K562 (cell line): Measurements from ENCODE around the gene MINDY4. TPM values are rescaled to one million over a fixed set of nuclear protein-coding genes. Genes with fewer than 3 reads are reported as not detected.
A peak's percentile ranks its signal among the peaks of the same experiment; 100 is the strongest.

Source experiments
- CBFB ChIP-seq: sonication (generic); formaldehyde crosslinking; IDR thresholded peaks from 2 replicates; pipeline ENCODE4 v1.4.0; 2020; ENCODE audit warnings: mild to moderate bottlenecking, missing genetic modification reagents
- CC2D1A ChIP-seq: fragments of 450-650 bp; IDR thresholded peaks from 2 replicates; pipeline ENCODE4 v1.6.1; 2017; ENCODE audit warnings: mild to moderate bottlenecking
- CCNT2 ChIP-seq: IDR thresholded peaks from 2 replicates; pipeline ENCODE4 v1.6.1; 2011; ENCODE audit warnings: borderline replicate concordance, low read depth, mild to moderate bottlenecking, moderate library complexity, mixed read lengths, low read length; ENCODE audit not compliant: insufficient read length; ENCODE audit errors: extremely low read depth
- HDAC1 ChIP-seq, 2 experiments: fragments of 450-650 bp; IDR thresholded peaks; 2 replicates each; pipeline ENCODE4 v1.6.1; 2016 to 2017; ENCODE audit warnings: inconsistent platforms in 1 of 2, mild to moderate bottlenecking in 1 of 2, moderate library complexity in 1 of 2
- KLF10 ChIP-seq: fragments of 250-450 bp; sonication (Bioruptor Pico); IDR thresholded peaks from 2 replicates; pipeline ENCODE4 v1.6.1; 2021; ENCODE audit warnings: matching md5 sums
- KLF16 ChIP-seq: IDR thresholded peaks from 2 replicates; pipeline ENCODE4 v1.6.1; 2016; ENCODE audit warnings: antibody characterized with exemption
- MEF2D ChIP-seq: conservative IDR thresholded peaks from 2 replicates; pipeline ENCODE4 v1.6.1; 2016; ENCODE audit warnings: low read depth, missing genetic modification characterization, missing compliant biosample characterization
- SMARCA4 ChIP-seq: fragments of 450-650 bp; IDR thresholded peaks from 2 replicates; pipeline ENCODE4 v1.6.1; 2016
- SMARCE1 ChIP-seq: fragments of 450-650 bp; IDR thresholded peaks from 2 replicates; pipeline ENCODE4 v1.7.1; 2016; ENCODE audit warnings: mild to moderate bottlenecking
- SREBF2 ChIP-seq: sonication (generic); formaldehyde crosslinking; IDR thresholded peaks from 2 replicates; pipeline ENCODE4 v1.4.0; 2020; ENCODE audit warnings: mild to moderate bottlenecking, missing genetic modification reagents
- TEAD4 ChIP-seq, 2 experiments: sonication (generic) in 1 of 2; formaldehyde crosslinking in 1 of 2; IDR thresholded peaks; 2 replicates each; pipeline versions ENCODE4 v1.6.1 to v1.8.0; 2012 to 2022; ENCODE audit warnings: borderline replicate concordance in 1 of 2, inconsistent platforms in 1 of 2, low read length in 1 of 2, mild to moderate bottlenecking in 1 of 2, missing genetic modification reagents in 1 of 2
- U2AF1 ChIP-seq: fragments of 200-400 bp; formaldehyde crosslinking; optimal IDR thresholded peaks from 2 replicates; pipeline ENCODE3; 2017; ENCODE audit warnings: mild to moderate bottlenecking, low read depth, low read length, moderate library complexity
- ZFX ChIP-seq: sonication (generic); formaldehyde crosslinking; IDR thresholded peaks from 2 replicates; pipeline ENCODE4 v1.8.0; 2022; ENCODE audit warnings: mild to moderate bottlenecking, missing genetic modification reagents, moderate library complexity
- ZNF696 ChIP-seq: fragments of 250-450 bp; sonication (Bioruptor Pico); conservative IDR thresholded peaks from 2 replicates; pipeline ENCODE4 v1.4.0; 2020; ENCODE audit warnings: mild to moderate bottlenecking, moderate library complexity
- polyA plus RNA-seq, 8 experiments: library from polyadenylated mRNA; depleted of rRNA in 4 of 8; stranded (reverse) in 5 of 8; unstranded in 3 of 8; fragments of >200 nt; fragmentation: Nextera tagmentation in 2 of 8; fragmentation: Illumina TruSeq in 1 of 8; extraction: Ambion mirVana in 2 of 8; extraction: Trizol in 1 of 8; gene quantifications; 2 replicates each; pipeline versions ENCODE4 v1.2.1 to v1.2.3, GENCODE V29; 2011 to 2014; ENCODE audit warnings: inconsistent platforms in 1 of 8, missing spikeins in 1 of 8
- total RNA-seq, 7 experiments: library from RNA; depleted of rRNA in 6 of 7; stranded (reverse); fragments of >200 nt in 6 of 7; fragmentation: Illumina TruSeq in 2 of 7; extraction: Trizol in 2 of 7; gene quantifications; 2 replicates each; pipeline versions ENCODE4 v1.2.1 to v1.2.3, GENCODE V29; 2011 to 2021; ENCODE audit warnings: low replicate concordance in 1 of 7
- TF ChIP-seq, protein P1 (sequence below): fragments of 150-350 bp; IDR thresholded peaks from 2 replicates; pipeline ENCODE4 v1.6.1; 2014; ENCODE audit warnings: low read depth, mild to moderate bottlenecking, low read length, borderline replicate concordance
- TF ChIP-seq, protein P2 (sequence below): sonication (generic); formaldehyde crosslinking; IDR thresholded peaks from 2 replicates; pipeline ENCODE4 v1.9.0; 2022; ENCODE audit warnings: mild to moderate bottlenecking, missing genetic modification reagents
- TF ChIP-seq, protein P3 (sequence below): fragments of 250-450 bp; sonication (Bioruptor Pico); IDR thresholded peaks from 2 replicates; pipeline ENCODE4 v1.4.0; 2020
- TF ChIP-seq, protein P4 (sequence below), 2 experiments: IDR thresholded peaks; 2 replicates each; pipeline ENCODE4 v1.6.1; 2012; ENCODE audit warnings: improper control_type of control experiment in 2 of 2, low read depth in 2 of 2, low read length in 2 of 2, borderline replicate concordance in 1 of 2

The MINDY4 gene
- total and polyA plus RNA-seq, 9 of the 15 experiments (the other 6 are each of a cell fraction or from before 2014, with no cell fraction given), result 2.1 to 16.7 (median 11.0) TPM

DNA sequence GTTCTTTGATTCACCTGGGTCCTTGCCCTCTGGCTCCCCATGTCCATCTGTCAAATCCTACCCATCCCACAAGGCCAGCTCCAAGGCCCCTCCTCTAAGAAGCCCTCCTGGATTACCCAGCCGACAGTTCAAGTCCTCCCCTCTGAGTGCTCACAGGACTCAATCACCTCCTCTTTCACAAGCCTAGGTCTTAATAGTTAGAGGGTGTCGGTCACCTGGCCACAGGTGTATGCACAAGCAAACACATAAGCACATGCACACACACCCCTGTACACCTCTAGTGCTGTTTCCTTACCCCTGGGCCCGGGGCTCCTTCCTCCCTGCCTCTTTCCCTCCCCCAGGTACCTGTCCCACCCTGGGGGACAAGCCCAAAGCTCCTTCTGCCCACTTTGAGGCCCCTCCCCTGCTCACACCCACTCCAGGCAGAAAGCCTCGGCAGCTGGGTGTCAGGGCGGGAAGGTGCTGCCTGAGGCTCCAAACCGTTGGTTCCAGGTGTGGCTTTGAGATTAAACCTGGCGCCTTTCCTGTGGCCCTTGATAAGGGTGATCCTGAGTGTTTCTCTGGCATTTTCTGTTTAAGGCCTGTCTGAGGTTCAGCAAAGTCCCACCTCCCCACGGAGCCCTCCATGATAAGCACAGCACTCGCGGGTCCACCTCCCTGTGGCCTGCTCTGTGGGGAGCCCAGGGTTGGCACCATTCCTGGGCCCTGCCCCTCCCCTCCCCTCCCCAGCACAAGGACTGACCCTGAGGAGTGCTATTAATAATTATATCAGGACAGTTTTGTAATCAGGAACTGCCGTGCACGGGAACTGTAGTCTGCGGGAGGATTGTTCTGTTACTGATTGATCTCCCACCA, 125.8 kb downstream of the MINDY4 start (continued):
- TF ChIP-seq, protein P1, sequence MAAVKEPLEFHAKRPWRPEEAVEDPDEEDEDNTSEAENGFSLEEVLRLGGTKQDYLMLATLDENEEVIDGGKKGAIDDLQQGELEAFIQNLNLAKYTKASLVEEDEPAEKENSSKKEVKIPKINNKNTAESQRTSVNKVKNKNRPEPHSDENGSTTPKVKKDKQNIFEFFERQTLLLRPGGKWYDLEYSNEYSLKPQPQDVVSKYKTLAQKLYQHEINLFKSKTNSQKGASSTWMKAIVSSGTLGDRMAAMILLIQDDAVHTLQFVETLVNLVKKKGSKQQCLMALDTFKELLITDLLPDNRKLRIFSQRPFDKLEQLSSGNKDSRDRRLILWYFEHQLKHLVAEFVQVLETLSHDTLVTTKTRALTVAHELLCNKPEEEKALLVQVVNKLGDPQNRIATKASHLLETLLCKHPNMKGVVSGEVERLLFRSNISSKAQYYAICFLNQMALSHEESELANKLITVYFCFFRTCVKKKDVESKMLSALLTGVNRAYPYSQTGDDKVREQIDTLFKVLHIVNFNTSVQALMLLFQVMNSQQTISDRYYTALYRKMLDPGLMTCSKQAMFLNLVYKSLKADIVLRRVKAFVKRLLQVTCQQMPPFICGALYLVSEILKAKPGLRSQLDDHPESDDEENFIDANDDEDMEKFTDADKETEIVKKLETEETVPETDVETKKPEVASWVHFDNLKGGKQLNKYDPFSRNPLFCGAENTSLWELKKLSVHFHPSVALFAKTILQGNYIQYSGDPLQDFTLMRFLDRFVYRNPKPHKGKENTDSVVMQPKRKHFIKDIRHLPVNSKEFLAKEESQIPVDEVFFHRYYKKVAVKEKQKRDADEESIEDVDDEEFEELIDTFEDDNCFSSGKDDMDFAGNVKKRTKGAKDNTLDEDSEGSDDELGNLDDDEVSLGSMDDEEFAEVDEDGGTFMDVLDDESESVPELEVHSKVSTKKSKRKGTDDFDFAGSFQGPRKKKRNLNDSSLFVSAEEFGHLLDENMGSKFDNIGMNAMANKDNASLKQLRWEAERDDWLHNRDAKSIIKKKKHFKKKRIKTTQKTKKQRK, result no peak
- TF ChIP-seq ZFX (peak; percentile 35; the same call in 1 of the 2 replicates), SREBF2 (CRISPR knock-in tag) (no peak), CBFB (CRISPR knock-in tag) (no peak), ZNF696 (CRISPR knock-in tag) (no peak), HDAC1 (IDR thresholded peaks at IDR 0.05) (no peak), TEAD4 (IDR thresholded peaks at IDR 0.05; ENCODE audit: low read length) (peak; percentile 95), TEAD4 (CRISPR knock-in tag; IDR thresholded peaks at IDR 0.05; ENCODE audit: borderline replicate concordance) (no peak), MEF2D (no peak), CCNT2 (peak; percentile 97), SMARCA4 (peak; percentile 80), U2AF1 (no peak), CC2D1A (peak; percentile 81; the same call in 1 of the 2 replicates), SMARCE1 (peak; percentile 69), KLF10 (CRISPR knock-in tag) (no peak), KLF16 (peak; percentile 91)
- TF ChIP-seq, protein P2, sequence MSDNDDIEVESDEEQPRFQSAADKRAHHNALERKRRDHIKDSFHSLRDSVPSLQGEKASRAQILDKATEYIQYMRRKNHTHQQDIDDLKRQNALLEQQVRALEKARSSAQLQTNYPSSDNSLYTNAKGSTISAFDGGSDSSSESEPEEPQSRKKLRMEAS (CRISPR knock-in tag), result peak; percentile 62; the same call in 1 of the 2 replicates
- TF ChIP-seq, protein P3, sequence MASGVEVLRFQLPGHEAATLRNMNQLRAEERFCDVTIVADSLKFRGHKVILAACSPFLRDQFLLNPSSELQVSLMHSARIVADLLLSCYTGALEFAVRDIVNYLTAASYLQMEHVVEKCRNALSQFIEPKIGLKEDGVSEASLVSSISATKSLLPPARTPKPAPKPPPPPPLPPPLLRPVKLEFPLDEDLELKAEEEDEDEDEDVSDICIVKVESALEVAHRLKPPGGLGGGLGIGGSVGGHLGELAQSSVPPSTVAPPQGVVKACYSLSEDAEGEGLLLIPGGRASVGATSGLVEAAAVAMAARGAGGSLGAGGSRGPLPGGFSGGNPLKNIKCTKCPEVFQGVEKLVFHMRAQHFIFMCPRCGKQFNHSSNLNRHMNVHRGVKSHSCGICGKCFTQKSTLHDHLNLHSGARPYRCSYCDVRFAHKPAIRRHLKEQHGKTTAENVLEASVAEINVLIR (CRISPR knock-in tag), result no peak
- TF ChIP-seq, protein P4, sequence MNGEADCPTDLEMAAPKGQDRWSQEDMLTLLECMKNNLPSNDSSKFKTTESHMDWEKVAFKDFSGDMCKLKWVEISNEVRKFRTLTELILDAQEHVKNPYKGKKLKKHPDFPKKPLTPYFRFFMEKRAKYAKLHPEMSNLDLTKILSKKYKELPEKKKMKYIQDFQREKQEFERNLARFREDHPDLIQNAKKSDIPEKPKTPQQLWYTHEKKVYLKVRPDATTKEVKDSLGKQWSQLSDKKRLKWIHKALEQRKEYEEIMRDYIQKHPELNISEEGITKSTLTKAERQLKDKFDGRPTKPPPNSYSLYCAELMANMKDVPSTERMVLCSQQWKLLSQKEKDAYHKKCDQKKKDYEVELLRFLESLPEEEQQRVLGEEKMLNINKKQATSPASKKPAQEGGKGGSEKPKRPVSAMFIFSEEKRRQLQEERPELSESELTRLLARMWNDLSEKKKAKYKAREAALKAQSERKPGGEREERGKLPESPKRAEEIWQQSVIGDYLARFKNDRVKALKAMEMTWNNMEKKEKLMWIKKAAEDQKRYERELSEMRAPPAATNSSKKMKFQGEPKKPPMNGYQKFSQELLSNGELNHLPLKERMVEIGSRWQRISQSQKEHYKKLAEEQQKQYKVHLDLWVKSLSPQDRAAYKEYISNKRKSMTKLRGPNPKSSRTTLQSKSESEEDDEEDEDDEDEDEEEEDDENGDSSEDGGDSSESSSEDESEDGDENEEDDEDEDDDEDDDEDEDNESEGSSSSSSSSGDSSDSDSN (IDR thresholded peaks at IDR 0.05; ENCODE audit: borderline replicate concordance in 1 of 2, low read depth in 2 of 2, low read length in 2 of 2), result no peak
